Daoy (cell line): ENCODE results near the gene SLC16A3. TPM values are rescaled to one million over a fixed set of nuclear protein-coding genes. Genes with fewer than 3 reads are reported as not detected.
A peak's percentile ranks its signal among the peaks of the same experiment; 100 is the strongest.

Experiments
- DNase-seq: peaks from one replicate; pipeline ENCODE4 v3.0.0-alpha.2; 2015; ENCODE audit warnings: low read depth
- total RNA-seq: library from RNA; depleted of rRNA; stranded (reverse); fragments of >200 nt; shearing (Covaris generic); gene quantifications from 2 replicates; pipeline ENCODE4 v1.2.3, GENCODE V29; 2014

SLC16A3 gene
- total RNA-seq, 1 experiment from 2014 or later = 26.7 TPM

- DNase-seq = peak; percentile 71
These were observed 7.5 kb downstream of the SLC16A3 start for GRCh38 chr17:82236142-82236971.

DNA sequence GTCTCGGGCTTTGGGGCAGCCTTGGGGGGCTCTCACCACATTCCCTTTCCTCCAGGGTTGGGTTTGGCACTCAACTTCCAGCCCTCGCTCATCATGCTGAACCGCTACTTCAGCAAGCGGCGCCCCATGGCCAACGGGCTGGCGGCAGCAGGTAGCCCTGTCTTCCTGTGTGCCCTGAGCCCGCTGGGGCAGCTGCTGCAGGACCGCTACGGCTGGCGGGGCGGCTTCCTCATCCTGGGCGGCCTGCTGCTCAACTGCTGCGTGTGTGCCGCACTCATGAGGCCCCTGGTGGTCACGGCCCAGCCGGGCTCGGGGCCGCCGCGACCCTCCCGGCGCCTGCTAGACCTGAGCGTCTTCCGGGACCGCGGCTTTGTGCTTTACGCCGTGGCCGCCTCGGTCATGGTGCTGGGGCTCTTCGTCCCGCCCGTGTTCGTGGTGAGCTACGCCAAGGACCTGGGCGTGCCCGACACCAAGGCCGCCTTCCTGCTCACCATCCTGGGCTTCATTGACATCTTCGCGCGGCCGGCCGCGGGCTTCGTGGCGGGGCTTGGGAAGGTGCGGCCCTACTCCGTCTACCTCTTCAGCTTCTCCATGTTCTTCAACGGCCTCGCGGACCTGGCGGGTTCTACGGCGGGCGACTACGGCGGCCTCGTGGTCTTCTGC lies 8.4 kb downstream of the SLC16A3 start:
- no peak for DNase-seq

DNA sequence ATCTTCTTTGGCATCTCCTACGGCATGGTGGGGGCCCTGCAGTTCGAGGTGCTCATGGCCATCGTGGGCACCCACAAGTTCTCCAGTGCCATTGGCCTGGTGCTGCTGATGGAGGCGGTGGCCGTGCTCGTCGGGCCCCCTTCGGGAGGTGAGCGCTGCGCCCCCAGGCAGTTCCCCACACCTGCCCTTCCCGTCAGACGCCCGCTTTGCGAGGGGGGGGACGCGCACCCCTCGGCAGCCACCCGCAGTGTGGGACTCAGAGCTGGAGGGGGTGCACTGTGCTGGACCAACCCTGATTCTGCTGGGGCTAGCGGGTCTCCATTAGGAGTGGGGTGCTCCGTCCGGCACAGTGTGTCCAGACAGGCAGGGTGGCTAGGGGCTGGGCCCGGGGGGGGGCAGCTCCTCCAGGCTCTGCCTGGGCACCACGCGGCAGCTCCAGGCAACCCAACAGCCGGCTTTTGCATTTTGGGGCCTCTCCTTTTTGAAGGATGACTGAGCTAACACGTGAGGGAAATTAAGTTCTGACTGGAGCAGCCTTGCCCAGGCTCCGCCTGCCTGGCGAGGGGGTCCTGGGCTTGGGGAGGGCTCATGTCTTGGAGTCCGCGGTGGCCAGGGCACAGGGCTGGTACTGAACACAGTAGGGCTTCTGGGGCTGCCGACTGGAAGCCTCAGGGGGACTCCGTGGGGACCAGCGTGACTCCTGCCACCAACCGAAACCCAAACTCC lies 9.1 kb downstream of the SLC16A3 start:
- DNase-seq = no peak

GRCh38 chr17:82238472-82239201 lies 9.8 kb downstream of the SLC16A3 start:
- DNase-seq = peak; percentile 93

- no peak for DNase-seq
These were observed 10.6 kb downstream of the SLC16A3 start for GRCh38 chr17:82239401-82239925.

- no peak for DNase-seq
These were observed 11.2 kb downstream of the SLC16A3 start for GRCh38 chr17:82239926-82240505.

DNA sequence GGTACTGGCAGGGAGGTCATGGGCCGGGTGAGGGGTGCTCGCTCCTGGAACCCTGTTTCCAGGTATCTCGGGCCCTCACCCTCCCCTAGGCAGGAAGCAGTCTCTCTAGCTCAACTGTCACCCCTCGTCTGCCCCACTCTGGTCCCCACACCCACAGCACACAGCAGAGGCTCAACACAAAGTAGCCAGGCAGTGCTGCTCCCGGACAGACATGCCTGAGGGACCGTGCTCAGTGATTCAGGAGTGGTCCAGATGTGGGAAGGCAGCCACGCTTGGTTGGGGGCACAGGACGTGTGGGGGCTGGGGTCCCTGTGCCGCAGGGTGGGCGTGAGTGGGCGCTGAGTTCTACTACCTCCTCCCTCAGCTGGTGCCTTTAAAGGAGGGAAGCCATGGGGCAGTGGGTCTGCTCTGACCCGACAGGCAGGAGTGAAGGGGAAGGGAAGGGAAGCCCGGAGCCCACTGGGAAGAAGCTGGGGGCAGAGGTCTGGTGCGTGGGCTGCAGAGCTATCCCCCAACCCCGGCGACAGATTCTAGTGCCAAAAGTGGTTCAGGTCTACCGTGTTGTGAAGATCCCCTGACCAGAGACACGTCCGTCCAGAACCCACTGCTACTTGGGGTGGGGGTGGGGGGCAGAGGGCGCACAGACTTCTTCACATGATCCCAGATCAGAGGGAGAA lies 11.8 kb downstream of the SLC16A3 start:
- DNase-seq = no peak

DNA sequence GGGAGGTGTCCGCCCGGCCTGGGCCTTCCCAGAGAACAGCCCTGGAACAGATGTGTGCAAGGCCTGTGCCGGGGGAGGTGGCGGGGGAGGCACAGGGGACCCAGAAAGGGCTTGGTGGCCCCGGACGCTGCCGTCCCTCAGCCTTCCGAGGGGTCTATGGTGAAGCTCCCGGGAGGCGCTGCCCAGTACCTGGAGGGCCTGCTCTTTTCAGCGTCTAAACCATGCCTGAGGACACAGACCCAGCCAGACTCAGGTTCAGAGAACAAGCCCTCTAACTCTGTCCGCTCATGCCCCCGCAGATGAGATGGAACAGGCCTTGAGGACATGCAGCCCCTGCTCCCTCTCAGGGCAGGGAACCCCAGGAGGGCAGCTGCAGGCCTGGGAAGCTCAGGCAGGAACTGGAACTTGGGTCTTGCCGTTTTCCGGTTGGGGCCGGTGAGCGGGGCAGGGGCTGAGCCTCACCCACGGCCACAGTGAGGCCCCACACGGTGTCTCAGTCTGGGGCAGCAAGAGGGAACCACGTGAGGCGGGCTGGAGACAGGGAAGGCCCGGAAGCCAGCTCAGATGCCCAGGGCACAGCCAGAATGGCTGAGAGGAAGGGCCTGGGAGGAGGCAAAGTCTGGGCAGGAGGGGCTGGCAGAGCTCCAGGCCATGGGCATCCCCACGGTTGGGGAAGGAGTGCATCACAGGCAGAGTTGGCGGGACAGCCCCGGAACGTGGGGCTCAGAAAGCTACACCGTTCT lies 12.5 kb downstream of the SLC16A3 start:
- DNase-seq = peak; percentile 87

GRCh38 chr17:82241926-82242697 lies 13.3 kb downstream of the SLC16A3 start:
- DNase-seq = no peak

DNA sequence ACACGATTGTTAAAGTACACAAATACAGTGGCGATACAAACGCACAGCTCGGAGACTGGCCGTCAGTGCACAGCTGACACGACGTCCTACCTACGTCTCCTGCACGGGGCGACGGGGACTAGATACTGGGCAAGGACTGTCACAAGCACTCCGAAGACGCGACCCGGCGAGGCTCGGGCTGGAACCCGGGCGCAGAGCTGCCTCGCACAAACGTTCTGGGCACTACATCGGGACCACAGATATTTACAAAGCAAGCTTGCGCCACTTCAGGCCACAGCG lies 13.8 kb downstream of the SLC16A3 start:
- no peak for DNase-seq

- peak; percentile 71 for DNase-seq
These were observed 14.3 kb downstream of the SLC16A3 start for GRCh38 chr17:82242977-82243647.

DNA sequence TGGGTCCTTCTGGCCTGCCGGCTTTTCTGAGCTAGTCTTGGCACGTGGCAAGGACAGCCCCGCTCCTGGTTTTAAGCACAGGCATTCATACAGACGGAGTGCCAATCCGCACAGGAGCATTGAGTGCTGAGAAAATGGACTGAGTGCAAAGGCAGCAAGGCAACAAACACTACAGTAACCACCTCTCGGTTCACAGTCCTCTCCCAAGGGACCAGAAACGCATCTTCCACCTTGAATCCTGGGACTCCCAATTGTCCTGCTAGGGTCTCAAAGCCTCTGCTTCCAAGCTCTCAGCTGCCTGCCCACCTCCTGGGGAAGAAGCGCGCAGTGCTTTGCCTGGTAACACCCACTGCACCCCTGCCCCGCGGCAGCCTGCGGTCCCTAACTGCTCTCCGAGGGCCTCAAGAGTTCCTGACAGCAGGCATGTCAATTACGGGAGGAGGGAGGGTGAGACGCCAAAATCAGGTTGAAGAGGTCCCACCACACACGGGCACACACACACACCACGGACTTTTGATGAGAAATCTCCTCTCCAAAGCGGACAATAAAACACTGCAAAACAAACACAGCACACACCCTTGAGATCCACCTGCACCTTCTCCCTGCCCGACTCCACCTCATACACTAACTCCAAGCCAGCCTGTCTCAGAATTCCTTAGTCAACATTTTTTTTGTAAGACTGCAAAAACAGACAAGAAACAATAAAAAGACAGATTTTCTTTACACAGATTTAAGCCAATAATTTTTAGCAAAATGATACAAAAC lies 15.0 kb downstream of the SLC16A3 start:
- no peak for DNase-seq

- no peak for DNase-seq
These were observed 15.7 kb downstream of the SLC16A3 start for GRCh38 chr17:82244413-82245133.

DNA sequence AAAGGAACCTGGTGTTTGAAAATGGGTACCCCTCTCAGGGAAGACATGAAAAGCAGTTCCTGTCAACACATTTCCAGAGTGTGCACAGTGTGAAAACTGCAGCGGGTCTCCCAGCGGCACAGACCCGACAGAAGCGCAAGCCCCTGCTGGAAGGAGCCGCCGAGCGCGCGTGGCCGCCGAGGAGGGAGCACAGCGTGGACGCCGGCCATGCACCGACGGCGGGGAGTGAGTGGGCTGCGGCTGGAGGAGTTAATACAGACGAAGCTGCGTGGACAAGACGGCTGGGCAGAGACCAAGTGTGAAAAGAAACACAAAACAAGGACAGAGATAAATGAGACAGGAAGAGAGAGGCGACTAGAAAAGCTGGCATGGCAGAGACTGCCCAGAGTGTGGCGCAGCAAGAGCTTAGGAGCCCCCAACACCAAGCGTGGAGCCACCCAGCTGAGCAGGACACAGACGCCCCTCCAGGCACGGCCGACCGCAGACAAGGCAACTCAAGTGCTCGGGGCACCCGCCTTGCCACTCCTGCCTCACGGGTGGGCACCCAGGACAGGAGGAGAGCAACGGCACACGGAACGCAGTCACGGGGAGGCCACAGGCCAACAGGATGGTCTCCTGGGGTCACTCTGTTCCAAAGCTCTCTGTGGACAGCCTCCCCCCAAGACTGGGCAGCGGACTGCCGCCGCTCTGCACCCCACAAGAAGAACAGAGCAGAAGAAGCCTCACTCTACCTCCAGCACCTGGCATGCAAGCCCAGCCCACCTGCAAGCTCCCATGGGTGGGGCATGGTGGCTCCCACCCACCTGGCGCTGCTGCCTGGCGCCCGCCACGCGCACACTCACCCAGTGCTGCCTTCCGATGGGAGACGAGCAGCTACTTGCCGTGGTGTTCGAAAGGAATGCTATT lies 16.5 kb downstream of the SLC16A3 start:
- DNase-seq = no peak

DNA sequence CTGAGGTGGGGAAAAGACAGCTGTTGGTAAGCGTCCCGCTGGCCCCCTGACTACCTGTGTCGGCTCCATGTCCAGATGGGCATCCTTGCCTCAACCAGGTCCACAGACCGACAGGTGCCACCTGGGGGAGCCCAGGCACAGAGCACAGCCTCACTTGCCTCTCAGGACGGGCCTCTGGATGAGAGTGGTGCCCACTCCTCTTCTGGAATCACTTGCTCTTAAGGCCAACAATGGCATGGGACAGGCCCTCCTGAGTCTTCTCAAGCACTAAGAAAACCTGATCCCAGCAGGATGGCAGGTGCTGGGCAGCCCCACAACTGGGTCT lies 17.2 kb downstream of the SLC16A3 start:
- no peak for DNase-seq

- DNase-seq = peak; percentile 87
These were observed 17.7 kb downstream of the SLC16A3 start for GRCh38 chr17:82246365-82247181.
